ENCODE results near the gene FAM210B. TPM values are rescaled to one million over a fixed set of nuclear protein-coding genes. Genes with fewer than 3 reads are reported as not detected.

The FAM210B gene
- total RNA-seq, 1 experiment from 2014 or later: 37.9 TPM

DNA sequence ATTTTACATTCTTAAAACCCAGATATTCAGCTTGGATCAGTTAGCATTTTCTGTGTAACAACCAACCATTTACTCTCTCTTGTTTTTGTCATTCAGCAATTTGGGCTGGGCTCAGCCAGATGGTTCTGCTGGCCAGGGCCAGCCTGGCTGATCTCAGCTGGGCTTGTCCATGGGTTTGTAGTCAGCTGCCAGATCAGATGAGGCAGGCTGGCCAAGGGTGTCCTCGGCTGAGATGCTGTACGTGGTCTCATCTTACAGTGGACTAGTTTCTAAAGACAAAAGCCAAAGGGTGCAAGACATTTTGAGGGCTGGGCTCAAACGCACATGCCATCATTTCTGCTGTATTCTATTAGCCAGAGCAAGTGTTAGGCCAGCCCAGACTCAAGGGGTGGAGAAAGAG is 16.0 kb upstream of the FAM210B start:
- DNase-seq: no peak
- Histone ChIP-seq H3K4me3 (ENCODE audit: low read length) (no peak overlapping the region), H3K4me1 (ENCODE audit: insufficient read depth, low read length) (no peaks in the 10 kb centered on the region), H3K79me2 (ENCODE audit: low read length) (no peaks in the 10 kb centered on the region), H3F3A (ENCODE audit: low read length, unreplicated experiment) (no peaks in the 10 kb centered on the region), H3K9ac (ENCODE audit: low read length) (no peak overlapping the region), H3K27me3 (ENCODE audit: low read length) (peaks cover 29% of the 10 kb centered on the region), H4K20me1 (ENCODE audit: low read length) (no peaks in the 10 kb centered on the region), H3K4me2 (ENCODE audit: low read length) (no peak overlapping the region), H3K9me3 (ENCODE audit: low read length) (no peaks in the 10 kb centered on the region), H3K36me3 (ENCODE audit: low read depth, low read length) (no peaks in the 10 kb centered on the region), H3K9me2 (replicated peaks; ENCODE audit: low read length) (no peaks in the 10 kb centered on the region), H2AFZ (ENCODE audit: low read length) (no peak overlapping the region), H3K27ac (ENCODE audit: low read length) (no peak overlapping the region)
- POLR2A ChIA-PET (ENCODE audit: unreplicated experiment): no interaction called here
- intact Hi-C loops (cut with micrococcal nuclease): loop anchor here (1.0 kb wide), 1 partner anchor 94 kb away; the partner anchor contains the start of gene MC3R
- TF ChIP-seq, protein P1, sequence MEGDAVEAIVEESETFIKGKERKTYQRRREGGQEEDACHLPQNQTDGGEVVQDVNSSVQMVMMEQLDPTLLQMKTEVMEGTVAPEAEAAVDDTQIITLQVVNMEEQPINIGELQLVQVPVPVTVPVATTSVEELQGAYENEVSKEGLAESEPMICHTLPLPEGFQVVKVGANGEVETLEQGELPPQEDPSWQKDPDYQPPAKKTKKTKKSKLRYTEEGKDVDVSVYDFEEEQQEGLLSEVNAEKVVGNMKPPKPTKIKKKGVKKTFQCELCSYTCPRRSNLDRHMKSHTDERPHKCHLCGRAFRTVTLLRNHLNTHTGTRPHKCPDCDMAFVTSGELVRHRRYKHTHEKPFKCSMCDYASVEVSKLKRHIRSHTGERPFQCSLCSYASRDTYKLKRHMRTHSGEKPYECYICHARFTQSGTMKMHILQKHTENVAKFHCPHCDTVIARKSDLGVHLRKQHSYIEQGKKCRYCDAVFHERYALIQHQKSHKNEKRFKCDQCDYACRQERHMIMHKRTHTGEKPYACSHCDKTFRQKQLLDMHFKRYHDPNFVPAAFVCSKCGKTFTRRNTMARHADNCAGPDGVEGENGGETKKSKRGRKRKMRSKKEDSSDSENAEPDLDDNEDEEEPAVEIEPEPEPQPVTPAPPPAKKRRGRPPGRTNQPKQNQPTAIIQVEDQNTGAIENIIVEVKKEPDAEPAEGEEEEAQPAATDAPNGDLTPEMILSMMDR (conservative IDR thresholded peaks at IDR 0.05; ENCODE audit: low read depth, low read length): no peak
- TF ChIP-seq EZH2 (IDR thresholded peaks at IDR 0.05; ENCODE audit: low read length, unreplicated experiment): no peak
- no TSS peak for BruUV-seq (replicated peaks)
- no peak for ATAC-seq
- CTCF ChIA-PET: no interaction called here

DNA sequence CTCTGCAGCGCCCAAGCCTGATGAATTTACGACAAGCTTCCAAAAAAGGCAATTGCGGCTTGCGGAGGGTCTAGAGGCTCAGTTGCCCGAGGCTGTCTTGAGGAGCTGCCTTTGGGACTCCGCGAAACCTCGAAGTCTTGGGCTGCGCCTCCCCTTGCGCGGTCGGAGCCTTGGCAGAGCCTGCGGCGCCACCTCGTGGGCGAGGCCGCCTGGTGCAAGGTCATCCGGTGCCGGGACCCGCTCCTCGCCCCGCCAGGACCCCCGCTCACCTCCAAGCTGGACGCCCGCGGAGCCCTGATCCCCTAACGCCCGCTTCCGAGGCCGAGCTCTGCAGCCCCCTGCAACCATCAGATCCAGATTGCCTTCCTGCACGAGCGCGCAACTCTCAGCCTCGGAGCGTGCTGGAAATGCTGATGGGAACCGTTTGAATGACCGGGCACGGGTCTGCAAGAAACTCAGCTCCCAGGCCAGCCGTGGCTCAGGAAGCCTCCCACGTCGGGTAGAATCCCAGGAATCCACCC is 14.9 kb upstream of the FAM210B start:
- no peaks in the 10 kb centered on the region for H3K36me3 ChIP-seq (ENCODE audit: low read depth, low read length)
- BruUV-seq (replicated peaks): no TSS peak
- TF ChIP-seq, protein P1 (conservative IDR thresholded peaks at IDR 0.05; ENCODE audit: low read depth, low read length): peak; percentile 96
- TF ChIP-seq EZH2phosphoT487 (IDR thresholded peaks at IDR 0.05; ENCODE audit: borderline replicate concordance, low read length): no peak
- no peaks in the 10 kb centered on the region for H3K4me1 ChIP-seq (ENCODE audit: insufficient read depth, low read length)
- ATAC-seq (peak; percentile 94), DNase-seq (peak; percentile 61)
- no peaks in the 10 kb centered on the region for H3K79me2 ChIP-seq (ENCODE audit: low read length)
- H3K9ac ChIP-seq (ENCODE audit: low read length): no peak overlapping the region
- CTCF ChIA-PET: interaction anchor here (0.6 kb wide), 1 partner anchor 25 kb away, joined by 6 read pairs; no protein-coding TSS in a partner anchor
- no peaks in the 10 kb centered on the region for H3F3A ChIP-seq (ENCODE audit: low read length, unreplicated experiment)
- peaks cover 32% of the 10 kb centered on the region for H3K27me3 ChIP-seq (ENCODE audit: low read length)
- no peak overlapping the region for H3K27ac ChIP-seq (ENCODE audit: low read length)
- peak overlapping the region; percentile 42; the same call in 1 of the 2 replicates for H2AFZ ChIP-seq (ENCODE audit: low read length)
- intact Hi-C loops (cut with micrococcal nuclease): loop anchor here (1.0 to 2.0 kb wide), 2 partner anchors 96 to 141 kb away; partner anchors contain the start of gene MC3R
- 0 out of 2 replicates have a peak overlapping the region, but pooled peaks have one; percentile 33 for H3K4me3 ChIP-seq (ENCODE audit: low read length)
- H3K9me3 ChIP-seq (ENCODE audit: low read length): no peaks in the 10 kb centered on the region
- POLR2A ChIA-PET (ENCODE audit: unreplicated experiment): no interaction called here
- no peaks in the 10 kb centered on the region for H4K20me1 ChIP-seq (ENCODE audit: low read length)
- no peaks in the 10 kb centered on the region for H3K9me2 ChIP-seq (replicated peaks; ENCODE audit: low read length)
- H3K4me2 ChIP-seq (ENCODE audit: low read length): peak overlapping the region; percentile 60

GRCh38 chr20:56345911-56346310 is 12.9 kb upstream of the FAM210B start:
- ChIA-PET CTCF (no interaction called here), POLR2A (ENCODE audit: unreplicated experiment) (no interaction called here)
- H3K9me3 ChIP-seq (ENCODE audit: low read length): no peaks in the 10 kb centered on the region
- DNase-seq (no peak), ATAC-seq (no peak)
- H3K79me2 ChIP-seq (ENCODE audit: low read length): no peaks in the 10 kb centered on the region
- no TSS peak for BruUV-seq (replicated peaks)
- peaks cover 32% of the 10 kb centered on the region for H3K27me3 ChIP-seq (ENCODE audit: low read length)
- H4K20me1 ChIP-seq (ENCODE audit: low read length): no peaks in the 10 kb centered on the region
- TF ChIP-seq, protein P1 (conservative IDR thresholded peaks at IDR 0.05; ENCODE audit: low read depth, low read length): no peak
- no peak for TF ChIP-seq EZH2 (IDR thresholded peaks at IDR 0.05; ENCODE audit: low read length, unreplicated experiment)
- no peak for TF ChIP-seq EZH2phosphoT487 (IDR thresholded peaks at IDR 0.05; ENCODE audit: borderline replicate concordance, low read length)
- H2AFZ ChIP-seq (ENCODE audit: low read length): no peak overlapping the region
- no peaks in the 10 kb centered on the region for H3F3A ChIP-seq (ENCODE audit: low read length, unreplicated experiment)
- no peak overlapping the region for H3K4me2 ChIP-seq (ENCODE audit: low read length)
- H3K36me3 ChIP-seq (ENCODE audit: low read depth, low read length): no peaks in the 10 kb centered on the region
- no peaks in the 10 kb centered on the region for H3K4me1 ChIP-seq (ENCODE audit: insufficient read depth, low read length)
- no peak overlapping the region for H3K9ac ChIP-seq (ENCODE audit: low read length)
- no peaks in the 10 kb centered on the region for H3K9me2 ChIP-seq (replicated peaks; ENCODE audit: low read length)
- intact Hi-C loops (cut with micrococcal nuclease): loop anchor here (2.0 kb wide), 1 partner anchor 143 kb away; no protein-coding TSS in a partner anchor
- H3K27ac ChIP-seq (ENCODE audit: low read length): no peak overlapping the region
- H3K4me3 ChIP-seq (ENCODE audit: low read length): no peak overlapping the region
